B cell (primary cell): ENCODE measurements around the gene GAB3.
"Not testable (repeated sequence)": the region's sequence is repeated elsewhere in the genome, so short reads cannot be mapped to it uniquely, and the experiment has no call there.

Experiments used
- EZH2 ChIP-seq: IDR thresholded peaks from 2 replicates; pipeline ENCODE4 v1.6.1; 2012; ENCODE audit warnings: borderline replicate concordance, low read depth, mild to moderate bottlenecking, moderate library complexity, low read length; ENCODE audit not compliant: insufficient read depth, poor library complexity, severe bottlenecking
- TF ChIP-seq, protein P1 (sequence below): fragments of 200-600 bp; IDR thresholded peaks from one replicate; pipeline ENCODE4 v1.8.0; 2022; ENCODE audit warnings: antibody characterized with exemption, mild to moderate bottlenecking

DNA sequence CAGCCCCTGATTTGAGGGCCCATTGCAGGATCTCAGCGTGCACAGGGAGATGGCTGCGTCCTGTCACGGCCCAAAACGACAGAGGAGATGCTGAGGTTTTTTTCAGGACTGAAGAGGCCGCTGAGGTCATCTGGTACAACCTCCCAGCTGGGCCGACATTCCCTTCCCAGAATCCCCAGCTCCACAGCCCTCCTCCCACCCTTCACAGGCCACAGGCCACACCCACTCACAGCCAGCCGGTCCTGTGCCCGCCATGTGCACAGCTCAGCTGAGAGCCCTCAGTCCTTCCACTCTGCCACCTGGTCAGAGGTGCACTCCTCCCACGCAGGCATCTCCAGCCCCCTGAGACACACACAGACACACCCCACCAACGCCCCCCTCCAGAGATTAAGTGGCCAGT, 109.1 kb downstream of the GAB3 start:
- TF ChIP-seq, protein P1, sequence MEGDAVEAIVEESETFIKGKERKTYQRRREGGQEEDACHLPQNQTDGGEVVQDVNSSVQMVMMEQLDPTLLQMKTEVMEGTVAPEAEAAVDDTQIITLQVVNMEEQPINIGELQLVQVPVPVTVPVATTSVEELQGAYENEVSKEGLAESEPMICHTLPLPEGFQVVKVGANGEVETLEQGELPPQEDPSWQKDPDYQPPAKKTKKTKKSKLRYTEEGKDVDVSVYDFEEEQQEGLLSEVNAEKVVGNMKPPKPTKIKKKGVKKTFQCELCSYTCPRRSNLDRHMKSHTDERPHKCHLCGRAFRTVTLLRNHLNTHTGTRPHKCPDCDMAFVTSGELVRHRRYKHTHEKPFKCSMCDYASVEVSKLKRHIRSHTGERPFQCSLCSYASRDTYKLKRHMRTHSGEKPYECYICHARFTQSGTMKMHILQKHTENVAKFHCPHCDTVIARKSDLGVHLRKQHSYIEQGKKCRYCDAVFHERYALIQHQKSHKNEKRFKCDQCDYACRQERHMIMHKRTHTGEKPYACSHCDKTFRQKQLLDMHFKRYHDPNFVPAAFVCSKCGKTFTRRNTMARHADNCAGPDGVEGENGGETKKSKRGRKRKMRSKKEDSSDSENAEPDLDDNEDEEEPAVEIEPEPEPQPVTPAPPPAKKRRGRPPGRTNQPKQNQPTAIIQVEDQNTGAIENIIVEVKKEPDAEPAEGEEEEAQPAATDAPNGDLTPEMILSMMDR = not testable (repeated sequence)
- not testable (repeated sequence) for TF ChIP-seq EZH2
